WTC11 (cell line): ENCODE measurements around the gene OPRM1. TPM values are rescaled to one million over a fixed set of nuclear protein-coding genes. Genes with fewer than 3 reads are reported as not detected.

ENCODE experiments used
- ATF3 ChIP-seq: sonication (generic); formaldehyde crosslinking; conservative IDR thresholded peaks from 2 replicates; pipeline ENCODE4 v1.8.1; 2022; ENCODE audit warnings: mild to moderate bottlenecking, missing genetic modification reagents
- CREM ChIP-seq: sonication (generic); formaldehyde crosslinking; IDR thresholded peaks from 2 replicates; pipeline ENCODE4 v1.8.1; 2022; ENCODE audit warnings: mild to moderate bottlenecking, missing genetic modification reagents, moderate library complexity
- CTCF ChIP-seq: fragments of 200-600 bp; IDR thresholded peaks from 2 replicates; pipeline ENCODE4 v1.8.0; 2022; ENCODE audit warnings: antibody characterized with exemption
- ELF4 ChIP-seq: sonication (generic); formaldehyde crosslinking; IDR thresholded peaks from 2 replicates; pipeline ENCODE4 v1.8.1; 2022; ENCODE audit warnings: low read depth, mild to moderate bottlenecking, moderate library complexity, missing genetic modification reagents
- ERG ChIP-seq: fragments of 250-450 bp; sonication (Bioruptor Pico); IDR thresholded peaks from 2 replicates; pipeline ENCODE4 v1.8.0; 2021; ENCODE audit warnings: mild to moderate bottlenecking
- FOXJ3 ChIP-seq: sonication (generic); formaldehyde crosslinking; IDR thresholded peaks from 2 replicates; pipeline ENCODE4 v1.9.0; 2021; ENCODE audit warnings: missing genetic modification reagents, mild to moderate bottlenecking, borderline replicate concordance
- FOXP4 ChIP-seq: sonication (generic); formaldehyde crosslinking; IDR thresholded peaks from 2 replicates; pipeline ENCODE4 v1.8.0; 2022; ENCODE audit warnings: mild to moderate bottlenecking, missing genetic modification reagents
- IRF1 ChIP-seq: sonication (generic); formaldehyde crosslinking; IDR thresholded peaks from 2 replicates; pipeline ENCODE4 v1.8.0; 2023; ENCODE audit warnings: missing genetic modification reagents
- MYBL2 ChIP-seq: sonication (generic); formaldehyde crosslinking; IDR thresholded peaks from 2 replicates; pipeline ENCODE4 v1.8.1; 2023; ENCODE audit warnings: mild to moderate bottlenecking, moderate library complexity, missing genetic modification reagents
- PREB ChIP-seq: sonication (generic); formaldehyde crosslinking; IDR thresholded peaks from 2 replicates; pipeline ENCODE4 v1.8.1; 2022; ENCODE audit warnings: mild to moderate bottlenecking, missing genetic modification reagents, moderate library complexity, borderline replicate concordance
- RORB ChIP-seq: fragments of 250-450 bp; sonication (Bioruptor Pico); IDR thresholded peaks from 2 replicates; pipeline ENCODE4 v1.9.0; 2021; ENCODE audit warnings: mild to moderate bottlenecking
- SMAD4 ChIP-seq: sonication (generic); formaldehyde crosslinking; IDR thresholded peaks from 2 replicates; pipeline ENCODE4 v1.8.0; 2022; ENCODE audit warnings: mild to moderate bottlenecking, missing genetic modification reagents
- SOX15 ChIP-seq: fragments of 250-450 bp; sonication (Bioruptor Pico); IDR thresholded peaks from 2 replicates; pipeline ENCODE4 v1.9.0; 2021; ENCODE audit warnings: mild to moderate bottlenecking
- ZBTB43 ChIP-seq: sonication (generic); formaldehyde crosslinking; IDR thresholded peaks from 2 replicates; pipeline ENCODE4 v1.8.1; 2023; ENCODE audit warnings: mild to moderate bottlenecking, missing genetic modification reagents
- ZNF232 ChIP-seq: sonication (generic); formaldehyde crosslinking; IDR thresholded peaks from 2 replicates; pipeline ENCODE4 v1.8.0; 2022; ENCODE audit warnings: mild to moderate bottlenecking, missing genetic modification reagents
- ZNF281 ChIP-seq: sonication (generic); formaldehyde crosslinking; IDR thresholded peaks from 2 replicates; pipeline ENCODE4 v1.8.0; 2023; ENCODE audit warnings: mild to moderate bottlenecking, missing genetic modification reagents
- ZNF317 ChIP-seq: sonication (generic); formaldehyde crosslinking; IDR thresholded peaks from 2 replicates; pipeline ENCODE4 v1.8.1; 2023; ENCODE audit warnings: low read depth, mild to moderate bottlenecking, moderate library complexity, missing genetic modification reagents, borderline replicate concordance
- ZNF396 ChIP-seq: fragments of 250-450 bp; sonication (Bioruptor Pico); IDR thresholded peaks from 2 replicates; pipeline ENCODE4 v1.8.0; 2021; ENCODE audit warnings: mild to moderate bottlenecking, moderate library complexity, borderline replicate concordance
- ZNF512 ChIP-seq: sonication (generic); formaldehyde crosslinking; IDR thresholded peaks from 2 replicates; pipeline ENCODE4 v1.8.1; 2022; ENCODE audit warnings: missing genetic modification reagents, borderline replicate concordance
- ZNF532 ChIP-seq: fragments of 250-450 bp; sonication (Bioruptor Pico); IDR thresholded peaks from 2 replicates; pipeline ENCODE4 v1.9.0; 2021; ENCODE audit warnings: mild to moderate bottlenecking, borderline replicate concordance
- total RNA-seq: library from RNA; stranded (reverse); gene quantifications from 3 replicates; pipeline ENCODE4 v1.2.3, GENCODE V29; 2021

The OPRM1 gene
- total RNA-seq, 1 experiment from 2014 or later: not detected

- TF ChIP-seq ZNF512 (no peak), IRF1 (CRISPR knock-in tag) (peak; percentile 92), ERG (peak; percentile 67; the same call in 1 of the 2 replicates), ZNF281 (CRISPR knock-in tag) (peak; percentile 97), ELF4 (peak; percentile 93; the same call in 1 of the 2 replicates), SOX15 (no peak), ZNF532 (CRISPR knock-in tag) (no peak), PREB (peak; percentile 97; the same call in 1 of the 2 replicates), MYBL2 (CRISPR knock-in tag) (peak; percentile 87; the same call in 1 of the 2 replicates), RORB (CRISPR knock-in tag) (no peak), CTCF (no peak), FOXP4 (CRISPR knock-in tag) (peak; percentile 99), ATF3 (CRISPR knock-in tag) (no peak), ZBTB43 (peak; percentile 94), ZNF232 (CRISPR knock-in tag) (peak; percentile 99), ZNF396 (peak; percentile 30; the same call in 1 of the 2 replicates), ZNF317 (CRISPR knock-in tag) (peak; percentile 67; the same call in 1 of the 2 replicates), FOXJ3 (CRISPR knock-in tag) (0 out of 2 replicates have a peak, but pooled peaks have one; percentile 40), SMAD4 (peak; percentile 96), CREM (CRISPR knock-in tag) (peak; percentile 90)
Observed at GRCh38 chr6:154039231-154039842, at the start of gene OPRM1 (continued).
